ENCODE measurements around the gene ARHGAP28.
"Not testable (repeated sequence)": the region's sequence is repeated elsewhere in the genome, so short reads cannot be mapped to it uniquely, and the experiment has no call there.

Gene ARHGAP28

GRCh38 chr18:6835345-6835744 lies 105.8 kb downstream of the ARHGAP28 start:
- no peak for TF ChIP-seq CTCF (IDR thresholded peaks at IDR 0.05; ENCODE audit: unreplicated experiment in 3 of 3)
- H3K36me3 Mint-ChIP-seq (ENCODE audit: low read depth) = peaks cover 71% of the 10 kb centered on the region
- peaks cover 6% of the 10 kb centered on the region for H3K4me1 Mint-ChIP-seq
- peaks cover 11% of the 10 kb centered on the region for H3K9me3 Mint-ChIP-seq
- H3K4me3 Mint-ChIP-seq = no peak overlapping the region
- H3K27ac Mint-ChIP-seq = no peak overlapping the region
- H3K27me3 Mint-ChIP-seq (ENCODE audit: low read depth) = no peaks in the 10 kb centered on the region

- no peak overlapping the region for H3K27ac Mint-ChIP-seq
- no peaks in the 10 kb centered on the region for H3K27me3 Mint-ChIP-seq (ENCODE audit: low read depth)
- peaks cover 63% of the 10 kb centered on the region for H3K36me3 Mint-ChIP-seq (ENCODE audit: low read depth)
- no peak overlapping the region for H3K4me3 Mint-ChIP-seq
- peaks cover 11% of the 10 kb centered on the region for H3K9me3 Mint-ChIP-seq
- no peak for TF ChIP-seq CTCF (IDR thresholded peaks at IDR 0.05; ENCODE audit: unreplicated experiment in 3 of 3)
- H3K4me1 Mint-ChIP-seq = peaks cover 6% of the 10 kb centered on the region
Observed at GRCh38 chr18:6836331-6836730, 106.8 kb downstream of the ARHGAP28 start.

- H3K27ac Mint-ChIP-seq = no peak overlapping the region
- peaks cover 51% of the 10 kb centered on the region for H3K36me3 Mint-ChIP-seq (ENCODE audit: low read depth)
- H3K9me3 Mint-ChIP-seq = peaks cover 3% of the 10 kb centered on the region
- no peaks in the 10 kb centered on the region for H3K27me3 Mint-ChIP-seq (ENCODE audit: low read depth)
- no peak for TF ChIP-seq CTCF (IDR thresholded peaks at IDR 0.05; ENCODE audit: unreplicated experiment in 3 of 3)
- peaks cover 11% of the 10 kb centered on the region for H3K4me1 Mint-ChIP-seq
- no peak overlapping the region for H3K4me3 Mint-ChIP-seq
Observed at GRCh38 chr18:6837904-6838303, 108.4 kb downstream of the ARHGAP28 start.

GRCh38 chr18:6842081-6842480 lies 112.6 kb downstream of the ARHGAP28 start:
- no peak for TF ChIP-seq CTCF (IDR thresholded peaks at IDR 0.05; ENCODE audit: unreplicated experiment in 3 of 3)
- Mint-ChIP-seq H3K4me3 (no peak overlapping the region), H3K9me3 (no peaks in the 10 kb centered on the region), H3K36me3 (ENCODE audit: low read depth) (peaks cover 63% of the 10 kb centered on the region), H3K27me3 (ENCODE audit: low read depth) (no peaks in the 10 kb centered on the region), H3K4me1 (peaks cover 11% of the 10 kb centered on the region), H3K27ac (peak overlapping the region in 2 of 3 experiments; percentile 13 to 64)

- peaks cover 58% of the 10 kb centered on the region for H3K36me3 Mint-ChIP-seq (ENCODE audit: low read depth)
- no peak overlapping the region for H3K27ac Mint-ChIP-seq
- H3K4me1 Mint-ChIP-seq = peaks cover 11% of the 10 kb centered on the region
- TF ChIP-seq CTCF (IDR thresholded peaks at IDR 0.05; ENCODE audit: unreplicated experiment in 3 of 3) = no peak
- H3K27me3 Mint-ChIP-seq (ENCODE audit: low read depth) = no peaks in the 10 kb centered on the region
- H3K4me3 Mint-ChIP-seq = no peak overlapping the region
- H3K9me3 Mint-ChIP-seq = no peaks in the 10 kb centered on the region
Observed at GRCh38 chr18:6843308-6843707, 113.8 kb downstream of the ARHGAP28 start.

- H3K27me3 Mint-ChIP-seq (ENCODE audit: low read depth); H3K4me3 Mint-ChIP-seq; H3K4me1 Mint-ChIP-seq; H3K9me3 Mint-ChIP-seq; H3K27ac Mint-ChIP-seq: not testable (repeated sequence)
- H3K36me3 Mint-ChIP-seq (ENCODE audit: low read depth) = peaks cover 57% of the 10 kb centered on the region
Observed at GRCh38 chr18:6845521-6845920, 116.0 kb downstream of the ARHGAP28 start.

All from nephron (organoid).